HepG2 (cell line): ENCODE measurements around the gene SEMA3B. TPM values are rescaled to one million over a fixed set of nuclear protein-coding genes. Genes with fewer than 3 reads are reported as not detected.

Experiments
- ATAC-seq: fragments of 200-7000 bp; cut with Tn5 transposase; 3 replicates; pipeline ENCODE4 v1.9.1; 2020; ENCODE audit warnings: mild to moderate bottlenecking, moderate library complexity
- BruUV-seq: library from RNA; stranded (reverse); fragments of 400-500 nt; replicated peaks from 2 replicates; lab custom pipeline; 2021; lab: Mats Ljungman, UMichigan
- CTCF ChIA-PET: fragments of 300-600 bp; formaldehyde crosslinking; extraction: SDS; loops from one replicate; lab custom pipeline; 2021; ENCODE audit warnings: low total read pairs, inconsistent platforms, low intra/inter-chr PET ratio; lab: Yijun Ruan, JAX
- POLR2A ChIA-PET: fragments of 350-600 bp; sonication (Branson Sonifier 250); formaldehyde crosslinking; loops from one replicate; lab custom pipeline; 2020; ENCODE audit warnings: antibody characterized with exemption, inconsistent platforms; lab: Yijun Ruan, JAX
- DNase-seq: peaks from one replicate; pipeline ENCODE4 v3.0.0-alpha.2; 2015; ENCODE audit warnings: low spot score
- FAIRE-seq: peaks from 3 replicates; lab custom pipeline; 2011; peaks lifted over from hg19 to GRCh38; lab: Jason Lieb, UNC
- H2AFZ ChIP-seq: one replicate; pipeline ENCODE4 v1.6.1; 2011; ENCODE audit warnings: low read length, inconsistent platforms
- H3K27ac ChIP-seq: fragments of 300-600 bp; 3 replicates; pipeline ENCODE4 v1.8.0; 2011; ENCODE audit warnings: mixed run types, mild to moderate bottlenecking, mixed read lengths, low read length, inconsistent platforms; ENCODE audit not compliant: insufficient read depth; ENCODE audit errors: extremely low read length
- H3K27me3 ChIP-seq, 2 experiments: fragments of 200-600 bp in 1 of 2; 2 replicates in 1 of 2; 3 replicates in 1 of 2; pipeline versions ENCODE4 v1.6.0 to v1.8.0; 2011; ENCODE audit warnings: low read length in 2 of 2, mild to moderate bottlenecking in 2 of 2, moderate library complexity in 2 of 2, inconsistent platforms in 1 of 2; ENCODE audit not compliant: insufficient read depth in 2 of 2, control insufficient read depth in 1 of 2
- H3K36me3 ChIP-seq, 2 experiments: fragments of 200-600 bp in 1 of 2; replicated peaks in 1 of 2; 2 replicates in 1 of 2; 3 replicates in 1 of 2; pipeline versions ENCODE4 v1.5.1 to v1.8.0; 2011; ENCODE audit warnings: low read length in 2 of 2, inconsistent platforms in 1 of 2; ENCODE audit not compliant: insufficient read depth in 2 of 2, control insufficient read depth in 1 of 2
- H3K4me1 ChIP-seq: 2 replicates; pipeline ENCODE4 v1.5.1; 2012; ENCODE audit warnings: low read length, inconsistent platforms; ENCODE audit not compliant: insufficient read depth
- H3K4me2 ChIP-seq: 2 replicates; pipeline ENCODE4 v1.6.0; 2011; ENCODE audit warnings: low read depth, low read length, inconsistent platforms
- H3K4me3 ChIP-seq, 3 experiments: fragments of 200-600 bp in 1 of 3; sonication (generic), shearing (Covaris generic) in 1 of 3; replicated peaks in 1 of 3; 2 replicates each; pipeline ENCODE4 v1.5.1; 2011 to 2016; ENCODE audit warnings: low read length in 3 of 3, inconsistent platforms in 2 of 3, low read depth in 2 of 3, mild to moderate bottlenecking in 2 of 3, control low read depth in 1 of 3, mixed read lengths in 1 of 3; ENCODE audit not compliant: insufficient read depth in 1 of 3
- H3K79me2 ChIP-seq: one replicate; pipeline ENCODE4 v1.6.1; 2011; ENCODE audit warnings: low read length, inconsistent platforms; ENCODE audit not compliant: insufficient read depth
- H3K9ac ChIP-seq: 2 replicates; pipeline ENCODE4 v1.6.0; 2011; ENCODE audit warnings: mild to moderate bottlenecking, low read depth, low read length, inconsistent platforms; ENCODE audit not compliant: insufficient read depth
- H3K9me3 ChIP-seq: 2 replicates; pipeline ENCODE4 v1.5.1; 2012; ENCODE audit warnings: mild to moderate bottlenecking, low read length
- H4K20me1 ChIP-seq: 2 replicates; pipeline ENCODE4 v1.6.0; 2011; ENCODE audit warnings: inconsistent platforms, mild to moderate bottlenecking, low read length, moderate library complexity; ENCODE audit not compliant: insufficient read depth
- ARHGAP35 ChIP-seq: sonication (generic); formaldehyde crosslinking; IDR thresholded peaks from 2 replicates; pipeline ENCODE4 v1.9.0; 2022; ENCODE audit warnings: mild to moderate bottlenecking, inconsistent platforms, moderate library complexity, missing genetic modification reagents, borderline replicate concordance
- ARID4A ChIP-seq: sonication (generic); formaldehyde crosslinking; IDR thresholded peaks from 2 replicates; pipeline ENCODE4 v1.5.0; 2020; ENCODE audit warnings: mild to moderate bottlenecking, missing genetic modification reagents, borderline replicate concordance
- CREB1 ChIP-seq, 2 experiments: fragments of 450-650 bp in 1 of 2; IDR thresholded peaks; 2 replicates each; pipeline ENCODE4 v1.6.1; 2016 to 2017; ENCODE audit warnings: control low read depth in 1 of 2, mild to moderate bottlenecking in 1 of 2, missing compliant biosample characterization in 1 of 2, missing genetic modification characterization in 1 of 2
- FOSL2 ChIP-seq: sonication (generic); formaldehyde crosslinking; IDR thresholded peaks from 2 replicates; pipeline ENCODE4 v1.4.0; 2020; ENCODE audit warnings: missing genetic modification reagents
- HDAC1 ChIP-seq: sonication (generic); formaldehyde crosslinking; IDR thresholded peaks from 2 replicates; pipeline ENCODE4 v1.5.1; 2020; ENCODE audit warnings: mild to moderate bottlenecking, missing genetic modification reagents
- HOXA5 ChIP-seq: sonication (generic); formaldehyde crosslinking; IDR thresholded peaks from 2 replicates; pipeline ENCODE4 v1.4.0; 2020; ENCODE audit warnings: missing genetic modification reagents
- MTA1 ChIP-seq: sonication (generic); formaldehyde crosslinking; IDR thresholded peaks from 2 replicates; pipeline ENCODE4 v1.4.0; 2020; ENCODE audit warnings: missing genetic modification reagents, mild to moderate bottlenecking, borderline replicate concordance
- POGZ ChIP-seq: sonication (generic); formaldehyde crosslinking; IDR thresholded peaks from 2 replicates; pipeline ENCODE4 v1.4.0; 2020; ENCODE audit warnings: mild to moderate bottlenecking, missing genetic modification reagents
- RFX3 ChIP-seq: IDR thresholded peaks from 2 replicates; pipeline ENCODE4 v1.6.1; 2016; ENCODE audit warnings: missing biosample characterization, missing genetic modification reagents
- RXRA ChIP-seq: sonication (generic); formaldehyde crosslinking; IDR thresholded peaks from 2 replicates; pipeline ENCODE4 v1.5.1; 2020; ENCODE audit warnings: missing genetic modification reagents
- ZBTB49 ChIP-seq: sonication (generic); formaldehyde crosslinking; IDR thresholded peaks from 2 replicates; pipeline ENCODE4 v1.4.0; 2020; ENCODE audit warnings: missing genetic modification reagents, borderline replicate concordance
- ZNF501 ChIP-seq: sonication (generic); formaldehyde crosslinking; IDR thresholded peaks from 2 replicates; pipeline ENCODE4 v1.5.1; 2020; ENCODE audit warnings: mild to moderate bottlenecking, moderate library complexity, missing genetic modification reagents
- ZNF777 ChIP-seq: sonication (generic); formaldehyde crosslinking; IDR thresholded peaks from 2 replicates; pipeline ENCODE4 v1.4.0; 2020; ENCODE audit warnings: missing genetic modification reagents
- ZNF792 ChIP-seq: IDR thresholded peaks from 2 replicates; pipeline ENCODE4 v1.6.1; 2016
- WGBS: methylation state at CpG from one replicate; pipeline ENCODE4 v1.1.6; 2017; ENCODE audit warnings: low lambda C conversion rate; 5-methylcytosine and 5-hydroxymethylcytosine counted together
- in situ Hi-C: cut with HindIII; loops from 2 replicates; pipeline ENCODE4 v1.10.0; 2017; ENCODE audit warnings: low pct_unique_long_range_greater_than_20kb; ENCODE audit not compliant: extremely low pct_ligation_motif_present
- intact Hi-C: fragments of 100-400 bp; cut with micrococcal nuclease; formaldehyde crosslinking; loops from one replicate; pipeline ENCODE4 v1.10.0; 2022; ENCODE audit not compliant: unreplicated experiment
- polyA plus RNA-seq, 8 experiments: library from polyadenylated mRNA; depleted of rRNA in 3 of 8; stranded (reverse) in 7 of 8; unstranded in 1 of 8; fragments of >200 nt; fragmentation: Illumina TruSeq in 4 of 8; extraction: Trizol in 4 of 8; gene quantifications; 2 replicates each; pipeline versions ENCODE4 v1.2.1 to v1.2.3, GENCODE V29; 2011 to 2016; ENCODE audit warnings: low read depth in 4 of 8, missing spikeins in 1 of 8, mixed read lengths in 1 of 8; ENCODE audit not compliant: insufficient read depth in 1 of 8
- total RNA-seq, 5 experiments: library from RNA; depleted of rRNA; stranded (reverse); fragments of >200 nt; fragmentation: Illumina TruSeq; extraction: Trizol; gene quantifications; 2 replicates each; pipeline ENCODE4 v1.2.3, GENCODE V29; 2016; ENCODE audit warnings: low read depth in 1 of 5
- TF ChIP-seq, protein P1 (sequence below): sonication (generic); formaldehyde crosslinking; IDR thresholded peaks from 2 replicates; pipeline ENCODE4 v1.4.0; 2020; ENCODE audit warnings: missing genetic modification reagents

Gene SEMA3B
- total and polyA plus RNA-seq, 2 of the 13 experiments (the other 11 are each of a cell fraction or from before 2014, with no cell fraction given), result 93.2 to 158 TPM

DNA sequence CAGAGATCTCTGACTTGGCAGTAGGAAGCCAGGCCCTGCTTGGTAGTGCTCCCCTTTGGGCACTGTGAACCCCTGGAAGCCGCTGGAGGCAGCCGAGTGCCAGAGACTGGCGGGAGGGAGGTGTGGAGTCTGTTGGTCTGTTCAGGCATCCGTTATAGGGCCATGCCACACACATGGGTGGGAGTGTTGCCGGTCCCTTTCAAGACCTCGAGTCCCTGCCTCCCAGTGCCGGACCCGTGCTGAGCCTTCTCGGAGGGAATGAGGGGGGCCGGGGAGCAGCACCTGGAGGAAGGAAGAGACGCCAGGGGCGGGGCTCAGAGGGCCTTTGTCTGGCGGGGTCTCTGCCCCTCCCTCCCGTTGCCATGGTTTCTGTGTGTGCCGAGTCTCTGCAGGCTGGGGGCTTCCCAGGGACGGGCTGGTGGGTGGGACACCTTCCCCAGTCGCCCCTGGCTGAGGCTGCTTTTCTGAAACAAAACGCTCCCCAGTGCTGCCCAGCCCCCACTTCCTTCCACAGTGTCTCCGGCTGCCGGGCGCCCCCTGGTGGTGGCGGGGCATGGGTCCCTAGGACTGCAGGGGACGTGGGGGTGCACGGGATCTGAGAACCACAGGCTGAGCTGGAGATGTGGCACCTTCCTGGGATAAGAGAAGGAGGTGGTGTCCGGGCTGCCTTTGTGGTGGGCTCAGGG is 23.0 kb upstream of the SEMA3B start:
- FAIRE-seq (peak; percentile 23), ATAC-seq (peak; percentile 91), DNase-seq (no peak)
- intact Hi-C loops, result loop anchor here (1.0 kb wide), 1 partner anchor 19 kb away; no protein-coding TSS in a partner anchor
- Histone ChIP-seq H3K27ac (peak overlapping the region; percentile 43), H3K9me3 (no peaks in the 10 kb centered on the region), H3K4me3 (peak overlapping the region; percentile 18 to 67 (median 51); a peak in 5 of 6 replicates), H3K4me2 (peak overlapping the region; percentile 71), H3K79me2 (peaks cover 28% of the 10 kb centered on the region), H3K27me3 (no peaks in the 10 kb centered on the region), H3K4me1 (peaks cover 20% of the 10 kb centered on the region), H3K9ac (peak overlapping the region; percentile 53), H3K36me3 (peaks cover 0 to 7% of the 10 kb centered on the region in 2 experiments; a peak in 1 of 5 replicates), H4K20me1 (no peaks in the 10 kb centered on the region), H2AFZ (no peak overlapping the region)
- in situ Hi-C loops, result no loop called here
- 19% methylated on average over 5 of the region's 25 CpGs for WGBS
- no TSS peak for BruUV-seq
- POLR2A ChIA-PET, result interaction anchor here (0.8 to 1.6 kb wide), 6 partner anchors 10 to 82 kb away, joined by 3 to 14 read pairs (median 4); partner anchors contain the start of genes GNAI2, IFRD2 and TUSC2
- CTCF ChIA-PET, result interaction anchor here (1.3 to 2.5 kb wide), 5 partner anchors 11 to 54 kb away, joined by 4 to 29 read pairs (median 7); no protein-coding TSS in a partner anchor
- TF ChIP-seq MTA1 (CRISPR knock-in tag) (peak; percentile 72; the same call in 1 of the 2 replicates), ZNF501 (CRISPR knock-in tag) (peak; percentile 78; the same call in 1 of the 2 replicates), HOXA5 (CRISPR knock-in tag) (peak; percentile 65; the same call in 1 of the 2 replicates), ZNF777 (CRISPR knock-in tag) (0 out of 2 replicates have a peak, but pooled peaks have one; percentile 41), CREB1 (IDR thresholded peaks at IDR 0.05) (no peak), CREB1 (CRISPR knock-in tag; IDR thresholded peaks at IDR 0.05) (no peak), RXRA (CRISPR knock-in tag) (peak; percentile 42; the same call in 1 of the 2 replicates), ARID4A (CRISPR knock-in tag) (peak; percentile 44; the same call in 1 of the 2 replicates), ZNF792 (CRISPR knock-in tag) (peak; percentile 57; the same call in 1 of the 2 replicates), RFX3 (0 out of 2 replicates have a peak, but pooled peaks have one; percentile 11), FOSL2 (CRISPR knock-in tag) (0 out of 2 replicates have a peak, but pooled peaks have one; percentile 12), ARHGAP35 (0 out of 2 replicates have a peak, but pooled peaks have one; percentile 39), POGZ (CRISPR knock-in tag) (0 out of 2 replicates have a peak, but pooled peaks have one; percentile 46), HDAC1 (peak; percentile 69; the same call in 1 of the 2 replicates), ZBTB49 (no peak)
- TF ChIP-seq, protein P1, sequence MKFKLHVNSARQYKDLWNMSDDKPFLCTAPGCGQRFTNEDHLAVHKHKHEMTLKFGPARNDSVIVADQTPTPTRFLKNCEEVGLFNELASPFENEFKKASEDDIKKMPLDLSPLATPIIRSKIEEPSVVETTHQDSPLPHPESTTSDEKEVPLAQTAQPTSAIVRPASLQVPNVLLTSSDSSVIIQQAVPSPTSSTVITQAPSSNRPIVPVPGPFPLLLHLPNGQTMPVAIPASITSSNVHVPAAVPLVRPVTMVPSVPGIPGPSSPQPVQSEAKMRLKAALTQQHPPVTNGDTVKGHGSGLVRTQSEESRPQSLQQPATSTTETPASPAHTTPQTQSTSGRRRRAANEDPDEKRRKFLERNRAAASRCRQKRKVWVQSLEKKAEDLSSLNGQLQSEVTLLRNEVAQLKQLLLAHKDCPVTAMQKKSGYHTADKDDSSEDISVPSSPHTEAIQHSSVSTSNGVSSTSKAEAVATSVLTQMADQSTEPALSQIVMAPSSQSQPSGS (CRISPR knock-in tag), result 0 out of 2 replicates have a peak, but pooled peaks have one; percentile 33
